ENCODE measurements around the gene ARSJ. TPM values are rescaled to one million over a fixed set of nuclear protein-coding genes. Genes with fewer than 3 reads are reported as not detected.
"Not testable (repeated sequence)": the region's sequence is repeated elsewhere in the genome, so short reads cannot be mapped to it uniquely, and the experiment has no call there.

The ARSJ gene
- total RNA-seq, 1 experiment from 2014 or later, result 16.4 TPM

DNA sequence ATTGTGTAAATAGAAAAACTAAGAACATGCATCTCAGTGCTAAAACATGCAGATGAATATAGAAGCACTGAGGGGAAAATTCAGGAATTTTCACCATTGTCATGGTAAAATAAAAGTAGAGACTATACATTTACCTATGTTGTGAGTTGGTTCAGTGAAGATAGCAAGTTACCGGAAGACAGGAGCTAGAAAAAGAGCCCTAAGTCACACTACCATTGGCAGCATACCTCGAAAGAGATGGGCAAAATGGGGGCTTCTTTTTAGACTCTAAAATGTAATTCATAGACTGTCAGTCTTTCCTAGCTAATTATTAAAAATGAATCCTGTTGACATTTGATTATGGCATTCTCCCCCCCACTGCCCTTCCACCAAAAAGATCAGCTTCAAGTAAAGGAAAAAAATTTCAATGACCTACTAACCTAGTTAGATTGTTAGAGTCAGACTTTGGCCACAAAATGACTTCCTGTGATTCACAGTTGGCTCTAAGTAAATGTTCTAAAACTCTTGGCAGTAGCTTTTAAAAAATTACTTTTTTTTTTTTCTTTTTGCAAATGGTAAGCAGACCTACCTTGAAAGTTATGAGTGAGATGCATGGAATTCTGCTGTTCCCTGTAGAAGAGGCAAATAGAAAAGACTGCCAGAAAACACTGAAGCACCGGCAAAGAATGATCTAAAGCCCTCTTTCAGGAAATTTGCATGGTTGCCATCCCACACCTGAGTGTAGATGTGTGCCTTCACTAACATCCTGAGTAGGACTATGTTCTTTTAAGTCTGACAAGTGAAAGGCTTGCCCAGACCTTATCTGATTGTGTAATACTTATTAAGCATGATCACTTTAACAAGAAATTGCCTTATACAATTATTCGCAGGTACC is 26.4 kb upstream of the ARSJ start:
- intact Hi-C loops (cut with micrococcal nuclease), result loop anchor here (1.0 kb wide), 1 partner anchor 372 kb away; no protein-coding TSS in a partner anchor
- TF ChIP-seq EZH2 (IDR thresholded peaks at IDR 0.05; ENCODE audit: low read length, unreplicated experiment), result no peak
- TF ChIP-seq, protein P1, sequence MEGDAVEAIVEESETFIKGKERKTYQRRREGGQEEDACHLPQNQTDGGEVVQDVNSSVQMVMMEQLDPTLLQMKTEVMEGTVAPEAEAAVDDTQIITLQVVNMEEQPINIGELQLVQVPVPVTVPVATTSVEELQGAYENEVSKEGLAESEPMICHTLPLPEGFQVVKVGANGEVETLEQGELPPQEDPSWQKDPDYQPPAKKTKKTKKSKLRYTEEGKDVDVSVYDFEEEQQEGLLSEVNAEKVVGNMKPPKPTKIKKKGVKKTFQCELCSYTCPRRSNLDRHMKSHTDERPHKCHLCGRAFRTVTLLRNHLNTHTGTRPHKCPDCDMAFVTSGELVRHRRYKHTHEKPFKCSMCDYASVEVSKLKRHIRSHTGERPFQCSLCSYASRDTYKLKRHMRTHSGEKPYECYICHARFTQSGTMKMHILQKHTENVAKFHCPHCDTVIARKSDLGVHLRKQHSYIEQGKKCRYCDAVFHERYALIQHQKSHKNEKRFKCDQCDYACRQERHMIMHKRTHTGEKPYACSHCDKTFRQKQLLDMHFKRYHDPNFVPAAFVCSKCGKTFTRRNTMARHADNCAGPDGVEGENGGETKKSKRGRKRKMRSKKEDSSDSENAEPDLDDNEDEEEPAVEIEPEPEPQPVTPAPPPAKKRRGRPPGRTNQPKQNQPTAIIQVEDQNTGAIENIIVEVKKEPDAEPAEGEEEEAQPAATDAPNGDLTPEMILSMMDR (conservative IDR thresholded peaks at IDR 0.05; ENCODE audit: low read depth, low read length), result no peak
- peak overlapping the region; percentile 9; the same call in 1 of the 2 replicates for H3K9ac ChIP-seq (ENCODE audit: low read length)
- CTCF ChIA-PET, result no interaction called here
- H4K20me1 ChIP-seq (ENCODE audit: low read length), result no peaks in the 10 kb centered on the region
- H3K36me3 ChIP-seq (ENCODE audit: low read depth, low read length), result no peaks in the 10 kb centered on the region
- BruUV-seq (replicated peaks), result no TSS peak
- ATAC-seq, result peak; percentile 95
- H2AFZ ChIP-seq (ENCODE audit: low read length), result no peak overlapping the region
- peaks cover 19% of the 10 kb centered on the region for H3K4me1 ChIP-seq (ENCODE audit: insufficient read depth, low read length)
- no peaks in the 10 kb centered on the region for H3K79me2 ChIP-seq (ENCODE audit: low read length)
- H3K4me3 ChIP-seq (ENCODE audit: low read length), result no peak overlapping the region
- no peaks in the 10 kb centered on the region for H3K9me2 ChIP-seq (replicated peaks; ENCODE audit: low read length)
- H3K27me3 ChIP-seq (ENCODE audit: low read length), result no peaks in the 10 kb centered on the region
- peak; percentile 80 for DNase-seq
- POLR2A ChIA-PET (ENCODE audit: unreplicated experiment), result interaction anchor here (0.6 kb wide), 2 partner anchors 272 to 878 kb away, joined by 3 to 6 read pairs; no protein-coding TSS in a partner anchor
- H3K9me3 ChIP-seq (ENCODE audit: low read length), result no peaks in the 10 kb centered on the region
- H3K27ac ChIP-seq (ENCODE audit: low read length), result peak overlapping the region; percentile 75
- H3F3A ChIP-seq (ENCODE audit: low read length, unreplicated experiment), result peaks cover 4% of the 10 kb centered on the region
- peak overlapping the region; percentile 66 for H3K4me2 ChIP-seq (ENCODE audit: low read length)

DNA sequence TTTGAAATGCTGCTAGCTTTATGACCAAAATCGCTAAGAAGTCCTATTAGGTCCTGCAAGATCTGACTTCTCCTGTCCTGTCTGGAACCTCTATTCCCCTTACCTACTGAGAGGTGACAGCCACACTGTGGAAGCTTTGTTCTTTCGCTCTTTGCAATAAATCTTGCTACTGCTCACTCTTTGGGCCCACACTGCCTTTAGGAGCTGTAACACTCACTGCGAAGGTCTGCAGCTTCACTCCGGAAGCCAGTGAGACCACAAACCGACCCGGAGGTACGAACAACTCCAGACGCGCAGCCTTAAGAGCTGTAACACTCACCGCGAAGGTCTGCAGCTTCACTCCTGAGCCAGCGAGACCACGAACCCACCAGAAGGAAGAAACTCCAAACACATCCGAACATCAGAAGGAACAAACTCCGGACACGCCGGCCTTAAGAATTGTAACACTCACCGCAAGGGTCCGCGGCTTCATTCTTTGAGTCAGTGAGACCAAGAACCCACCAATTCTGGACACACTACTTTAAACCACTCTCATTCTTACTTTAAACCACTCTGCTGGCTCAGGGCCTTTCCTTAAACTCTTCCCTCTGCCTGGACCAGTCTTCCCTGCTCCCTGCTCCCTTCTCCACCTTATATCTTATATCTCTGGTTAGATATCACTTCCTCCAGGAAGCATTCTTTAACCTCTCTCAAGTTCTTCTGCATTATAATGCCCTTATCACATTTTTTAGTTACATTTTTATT is 25.2 kb upstream of the ARSJ start:
- BruUV-seq (replicated peaks); intact Hi-C loops (cut with micrococcal nuclease); CTCF ChIA-PET: not testable (repeated sequence)

DNA sequence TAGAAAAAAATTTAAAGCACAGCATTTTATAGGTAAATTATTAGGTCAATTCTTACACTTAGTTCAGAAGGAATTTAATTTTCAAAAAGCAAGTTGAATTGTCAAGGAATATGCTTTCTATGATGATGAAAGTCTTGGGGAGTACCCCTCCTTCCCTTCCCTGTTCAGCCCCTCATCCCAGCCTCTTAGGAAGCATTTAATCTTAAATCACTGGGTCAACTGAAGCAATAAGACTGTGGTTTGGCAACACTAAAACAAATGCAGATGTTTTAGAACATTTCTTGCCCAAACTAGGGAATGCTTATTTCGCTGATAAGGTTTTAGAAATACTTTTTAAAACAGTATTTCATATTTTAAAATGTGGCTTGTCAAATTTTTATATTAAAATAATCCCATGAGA is 19.1 kb upstream of the ARSJ start:
- Histone ChIP-seq H2AFZ (ENCODE audit: low read length) (no peak overlapping the region), H3K36me3 (ENCODE audit: low read depth, low read length) (no peaks in the 10 kb centered on the region), H4K20me1 (ENCODE audit: low read length) (no peaks in the 10 kb centered on the region), H3K9me2 (replicated peaks; ENCODE audit: low read length) (no peaks in the 10 kb centered on the region), H3K4me3 (ENCODE audit: low read length) (no peak overlapping the region), H3K4me1 (ENCODE audit: insufficient read depth, low read length) (peaks cover 23% of the 10 kb centered on the region), H3K4me2 (ENCODE audit: low read length) (no peak overlapping the region), H3K9me3 (ENCODE audit: low read length) (no peaks in the 10 kb centered on the region), H3F3A (ENCODE audit: low read length, unreplicated experiment) (peaks cover 6% of the 10 kb centered on the region), H3K79me2 (ENCODE audit: low read length) (no peaks in the 10 kb centered on the region), H3K27ac (ENCODE audit: low read length) (no peak overlapping the region), H3K27me3 (ENCODE audit: low read length) (no peaks in the 10 kb centered on the region), H3K9ac (ENCODE audit: low read length) (no peak overlapping the region)
- ATAC-seq, result no peak
- CTCF ChIA-PET, result no interaction called here
- DNase-seq, result no peak
- intact Hi-C loops (cut with micrococcal nuclease), result no loop called here
- TF ChIP-seq EZH2phosphoT487 (IDR thresholded peaks at IDR 0.05; ENCODE audit: borderline replicate concordance, low read length), result no peak
- TF ChIP-seq, protein P1 (conservative IDR thresholded peaks at IDR 0.05; ENCODE audit: low read depth, low read length), result no peak
- POLR2A ChIA-PET (ENCODE audit: unreplicated experiment), result no interaction called here
- BruUV-seq (replicated peaks), result no TSS peak

More for the DNA sequence above, 25.2 kb upstream of the ARSJ start:
- H3K27me3 ChIP-seq (ENCODE audit: low read length); H3K9ac ChIP-seq (ENCODE audit: low read length); DNase-seq; H3K9me3 ChIP-seq (ENCODE audit: low read length); H4K20me1 ChIP-seq (ENCODE audit: low read length); H3F3A ChIP-seq (ENCODE audit: low read length, unreplicated experiment); H2AFZ ChIP-seq (ENCODE audit: low read length); POLR2A ChIA-PET (ENCODE audit: unreplicated experiment); H3K36me3 ChIP-seq (ENCODE audit: low read depth, low read length); H3K4me2 ChIP-seq (ENCODE audit: low read length); H3K4me3 ChIP-seq (ENCODE audit: low read length); H3K9me2 ChIP-seq (replicated peaks; ENCODE audit: low read length); ATAC-seq; H3K27ac ChIP-seq (ENCODE audit: low read length); H3K79me2 ChIP-seq (ENCODE audit: low read length): not testable (repeated sequence)
- H3K4me1 ChIP-seq (ENCODE audit: insufficient read depth, low read length), result peaks cover 19% of the 10 kb centered on the region
